ENCODE data around the gene ATG9B. TPM values are rescaled to one million over a fixed set of nuclear protein-coding genes. Genes with fewer than 3 reads are reported as not detected.
A peak's percentile ranks its signal among the peaks of the same experiment; 100 is the strongest.

ATG9B gene
- total RNA-seq, 1 donor from 2014 or later: not detected

GRCh38 chr7:150977382-150978125 is 46.7 kb downstream of the ATG9B start:
- Histone ChIP-seq H3K9ac (ENCODE audit: low read depth in 1 of 3, low read length in 3 of 3) (no peak overlapping the region), H3K4me1 (ENCODE audit: control insufficient read depth in 3 of 3, insufficient read depth in 3 of 3, low read length in 3 of 3) (peaks cover 13 to 30% (median 22%) of the 10 kb centered on the region in 3 donors), H3K9me3 (ENCODE audit: control insufficient read depth in 3 of 3, low read length in 3 of 3) (no peaks in the 10 kb centered on the region), H3K36me3 (ENCODE audit: control insufficient read depth in 3 of 3, insufficient read depth in 3 of 3, low read length in 3 of 3) (no peaks in the 10 kb centered on the region), H3K4me3 (ENCODE audit: low read length in 3 of 3) (no peak overlapping the region), H3K27me3 (ENCODE audit: control insufficient read depth in 3 of 3, insufficient read depth in 3 of 3, low read length in 3 of 3) (peaks cover 69 to 80% (median 70%) of the 10 kb centered on the region in 3 donors), H3K27ac (ENCODE audit: low read depth, low read length) (no peak overlapping the region)

GRCh38 chr7:150976529-150977381 is 47.5 kb downstream of the ATG9B start:
- H3K9me3 ChIP-seq (ENCODE audit: control insufficient read depth in 3 of 3, low read length in 3 of 3): no peaks in the 10 kb centered on the region
- H3K36me3 ChIP-seq (ENCODE audit: control insufficient read depth in 3 of 3, insufficient read depth in 3 of 3, low read length in 3 of 3): no peaks in the 10 kb centered on the region
- H3K4me1 ChIP-seq (ENCODE audit: control insufficient read depth in 3 of 3, insufficient read depth in 3 of 3, low read length in 3 of 3): peaks cover 14 to 38% (median 28%) of the 10 kb centered on the region in 3 donors
- H3K9ac ChIP-seq (ENCODE audit: low read depth in 1 of 3, low read length in 3 of 3): no peak overlapping the region
- peak overlapping the region in 1 of 3 donors; percentile 22 for H3K4me3 ChIP-seq (ENCODE audit: low read length in 3 of 3)
- H3K27me3 ChIP-seq (ENCODE audit: control insufficient read depth in 3 of 3, insufficient read depth in 3 of 3, low read length in 3 of 3): peaks cover 67 to 83% (median 70%) of the 10 kb centered on the region in 3 donors
- H3K27ac ChIP-seq (ENCODE audit: low read depth, low read length): no peak overlapping the region

DNA sequence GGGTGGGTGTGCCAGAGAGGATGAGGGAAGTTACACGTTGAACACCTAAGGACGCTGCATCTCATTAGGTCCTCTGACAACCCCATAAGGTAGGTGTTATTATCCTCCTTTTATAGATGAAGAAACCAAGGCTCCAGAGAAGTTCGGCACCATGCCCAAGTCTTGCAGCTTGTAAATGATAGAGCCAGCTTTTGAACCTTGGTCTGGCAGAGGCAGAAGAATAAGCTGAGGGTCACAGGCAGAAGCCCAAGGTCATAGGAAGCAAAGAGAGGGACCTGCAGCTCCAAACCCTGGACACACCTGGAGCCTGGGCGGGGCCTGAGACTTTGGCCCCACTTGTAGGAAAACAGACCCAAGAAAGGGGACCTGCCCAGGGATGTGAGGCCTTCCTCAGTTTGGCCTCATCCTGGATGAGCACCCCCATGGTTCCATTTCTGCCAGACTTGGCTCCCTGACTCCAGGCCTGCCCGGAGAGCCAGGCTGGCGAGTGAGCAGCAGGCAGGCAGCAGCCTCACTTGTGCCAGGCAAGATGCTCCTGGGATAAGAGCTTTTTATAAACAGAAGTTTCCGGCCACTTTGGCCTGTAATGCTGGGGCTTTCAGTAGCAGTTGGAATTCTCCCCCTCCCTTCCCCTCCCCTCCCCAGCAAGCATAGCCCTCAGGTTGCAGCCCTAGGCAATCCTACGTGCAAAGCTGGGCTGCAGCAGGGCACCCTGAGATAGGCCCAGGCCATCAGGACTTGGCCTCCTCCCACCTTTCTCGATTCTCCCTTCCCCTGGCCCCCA is 48.6 kb downstream of the ATG9B start:
- peaks cover 19 to 48% (median 35%) of the 10 kb centered on the region in 3 donors for H3K4me1 ChIP-seq (ENCODE audit: control insufficient read depth in 3 of 3, insufficient read depth in 3 of 3, low read length in 3 of 3)

DNA sequence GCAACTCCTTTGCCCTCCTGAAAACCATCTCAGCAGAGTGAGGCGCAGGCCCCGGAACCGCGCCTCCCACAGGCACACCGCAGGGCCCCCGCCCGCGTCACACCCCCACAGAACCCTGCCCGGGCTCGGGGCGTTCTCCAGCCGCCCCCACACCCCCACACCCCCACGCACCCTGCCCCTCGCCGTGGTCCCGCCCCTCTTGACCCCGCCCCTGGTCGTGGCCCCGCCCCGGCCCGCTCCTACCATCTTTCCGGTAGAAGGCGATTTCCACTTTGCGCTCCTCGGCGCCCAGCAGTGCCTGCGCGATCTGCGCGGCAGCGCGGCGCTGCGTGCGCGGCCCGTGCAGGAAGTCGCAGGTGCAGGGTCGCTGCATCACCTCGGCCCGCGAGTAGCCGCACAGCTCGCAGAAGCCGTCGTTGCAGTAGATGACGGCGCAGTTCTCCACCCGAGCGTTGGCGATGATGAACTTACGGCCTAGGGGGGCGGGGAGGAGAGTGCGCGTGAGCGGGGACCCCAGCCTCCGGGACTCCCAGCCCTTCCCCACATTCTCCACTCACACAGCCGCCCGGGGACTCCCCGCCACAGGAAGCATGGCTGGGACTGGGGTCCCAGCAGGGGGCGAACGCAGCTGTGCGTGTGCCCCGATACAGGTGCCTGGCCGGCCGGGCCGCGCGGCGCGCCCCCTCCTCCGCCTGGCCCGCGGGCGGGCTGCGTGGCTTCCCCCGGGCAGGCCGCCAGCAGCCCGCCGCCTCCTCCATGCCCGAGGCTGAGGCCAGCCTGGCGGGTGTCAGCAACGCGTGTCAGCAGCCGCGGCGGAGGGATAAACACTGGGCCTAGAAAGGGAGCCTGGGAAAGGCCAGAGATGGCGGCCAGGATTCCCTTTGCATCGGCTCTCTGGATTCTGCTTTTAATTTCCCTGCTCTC is 49.6 kb downstream of the ATG9B start:
- Histone ChIP-seq H3K9me3 (ENCODE audit: control insufficient read depth in 3 of 3, low read length in 3 of 3) (no peaks in the 10 kb centered on the region), H3K4me3 (ENCODE audit: low read length in 3 of 3) (peak overlapping the region in 2 of 3 donors; percentile 45 to 59), H3K9ac (ENCODE audit: low read depth in 1 of 3, low read length in 3 of 3) (no peak overlapping the region), H3K4me1 (ENCODE audit: control insufficient read depth in 3 of 3, insufficient read depth in 3 of 3, low read length in 3 of 3) (peaks cover 19 to 49% (median 36%) of the 10 kb centered on the region in 3 donors), H3K27me3 (ENCODE audit: control insufficient read depth in 3 of 3, insufficient read depth in 3 of 3, low read length in 3 of 3) (peaks cover 57 to 84% (median 72%) of the 10 kb centered on the region in 3 donors), H3K36me3 (ENCODE audit: control insufficient read depth in 3 of 3, insufficient read depth in 3 of 3, low read length in 3 of 3) (no peaks in the 10 kb centered on the region), H3K27ac (ENCODE audit: low read depth, low read length) (no peak overlapping the region)

More for the DNA sequence above, 48.6 kb downstream of the ATG9B start:
- Histone ChIP-seq H3K27me3 (ENCODE audit: control insufficient read depth in 3 of 3, insufficient read depth in 3 of 3, low read length in 3 of 3) (peaks cover 66 to 84% (median 71%) of the 10 kb centered on the region in 3 donors), H3K9ac (ENCODE audit: low read depth in 1 of 3, low read length in 3 of 3) (no peak overlapping the region), H3K27ac (ENCODE audit: low read depth, low read length) (no peak overlapping the region), H3K9me3 (ENCODE audit: control insufficient read depth in 3 of 3, low read length in 3 of 3) (no peaks in the 10 kb centered on the region), H3K36me3 (ENCODE audit: control insufficient read depth in 3 of 3, insufficient read depth in 3 of 3, low read length in 3 of 3) (no peaks in the 10 kb centered on the region), H3K4me3 (ENCODE audit: low read length in 3 of 3) (no peak overlapping the region)

- no peak overlapping the region for H3K27ac ChIP-seq (ENCODE audit: low read depth, low read length)
Observed at GRCh38 chr7:150973571-150974451, 50.5 kb downstream of the ATG9B start.

DNA sequence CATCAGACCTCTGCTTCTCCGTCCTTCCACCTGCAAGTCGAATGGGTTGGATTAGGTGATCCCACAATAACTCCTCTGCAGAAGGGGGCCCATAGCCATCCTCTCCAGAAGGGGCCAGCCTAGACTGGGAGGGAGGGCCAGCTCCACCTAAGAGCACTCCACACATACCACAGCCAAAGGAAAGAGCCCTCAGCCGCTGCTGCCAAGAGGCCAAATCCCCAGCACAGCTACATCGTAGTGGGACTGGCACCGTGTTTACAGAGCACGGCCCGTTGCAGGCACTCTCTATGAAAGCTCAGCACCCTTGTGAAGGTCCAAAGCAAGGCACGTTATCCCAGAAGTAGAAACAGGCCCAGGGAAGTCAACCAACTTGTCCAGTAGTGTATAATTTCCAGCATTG is 51.6 kb downstream of the ATG9B start:
- Histone ChIP-seq H3K9me3 (ENCODE audit: control insufficient read depth in 3 of 3, low read length in 3 of 3) (no peaks in the 10 kb centered on the region), H3K36me3 (ENCODE audit: control insufficient read depth in 3 of 3, insufficient read depth in 3 of 3, low read length in 3 of 3) (no peaks in the 10 kb centered on the region), H3K4me3 (ENCODE audit: low read length in 3 of 3) (no peak overlapping the region), H3K27ac (ENCODE audit: low read depth, low read length) (no peak overlapping the region), H3K27me3 (ENCODE audit: control insufficient read depth in 3 of 3, insufficient read depth in 3 of 3, low read length in 3 of 3) (peaks cover 56 to 84% (median 75%) of the 10 kb centered on the region in 3 donors), H3K4me1 (ENCODE audit: control insufficient read depth in 3 of 3, insufficient read depth in 3 of 3, low read length in 3 of 3) (peaks cover 29 to 63% (median 53%) of the 10 kb centered on the region in 3 donors), H3K9ac (ENCODE audit: low read depth in 1 of 3, low read length in 3 of 3) (no peak overlapping the region)

More at GRCh38 chr7:150973571-150974451, 50.5 kb downstream of the ATG9B start:
- no peak overlapping the region for H3K4me3 ChIP-seq (ENCODE audit: low read length in 3 of 3)
- peaks cover 26 to 58% (median 45%) of the 10 kb centered on the region in 3 donors for H3K4me1 ChIP-seq (ENCODE audit: control insufficient read depth in 3 of 3, insufficient read depth in 3 of 3, low read length in 3 of 3)
- H3K9me3 ChIP-seq (ENCODE audit: control insufficient read depth in 3 of 3, low read length in 3 of 3): no peaks in the 10 kb centered on the region
- H3K36me3 ChIP-seq (ENCODE audit: control insufficient read depth in 3 of 3, insufficient read depth in 3 of 3, low read length in 3 of 3): no peaks in the 10 kb centered on the region
- H3K27me3 ChIP-seq (ENCODE audit: control insufficient read depth in 3 of 3, insufficient read depth in 3 of 3, low read length in 3 of 3): peaks cover 57 to 88% (median 75%) of the 10 kb centered on the region in 3 donors
- no peak overlapping the region for H3K9ac ChIP-seq (ENCODE audit: low read depth in 1 of 3, low read length in 3 of 3)

- H3K27me3 ChIP-seq (ENCODE audit: control insufficient read depth in 3 of 3, insufficient read depth in 3 of 3, low read length in 3 of 3): peaks cover 51 to 79% (median 71%) of the 10 kb centered on the region in 3 donors
- peaks cover 33 to 65% (median 52%) of the 10 kb centered on the region in 3 donors for H3K4me1 ChIP-seq (ENCODE audit: control insufficient read depth in 3 of 3, insufficient read depth in 3 of 3, low read length in 3 of 3)
- no peaks in the 10 kb centered on the region for H3K9me3 ChIP-seq (ENCODE audit: control insufficient read depth in 3 of 3, low read length in 3 of 3)
- no peak overlapping the region for H3K27ac ChIP-seq (ENCODE audit: low read depth, low read length)
- no peak overlapping the region for H3K4me3 ChIP-seq (ENCODE audit: low read length in 3 of 3)
- no peaks in the 10 kb centered on the region for H3K36me3 ChIP-seq (ENCODE audit: control insufficient read depth in 3 of 3, insufficient read depth in 3 of 3, low read length in 3 of 3)
- H3K9ac ChIP-seq (ENCODE audit: low read depth in 1 of 3, low read length in 3 of 3): no peak overlapping the region
Observed at GRCh38 chr7:150972023-150972468, 52.2 kb downstream of the ATG9B start.

- no peak overlapping the region for H3K9ac ChIP-seq (ENCODE audit: low read depth in 1 of 3, low read length in 3 of 3)
- no peaks in the 10 kb centered on the region for H3K36me3 ChIP-seq (ENCODE audit: control insufficient read depth in 3 of 3, insufficient read depth in 3 of 3, low read length in 3 of 3)
- H3K27me3 ChIP-seq (ENCODE audit: control insufficient read depth in 3 of 3, insufficient read depth in 3 of 3, low read length in 3 of 3): peaks cover 46 to 73% (median 68%) of the 10 kb centered on the region in 3 donors
- H3K4me1 ChIP-seq (ENCODE audit: control insufficient read depth in 3 of 3, insufficient read depth in 3 of 3, low read length in 3 of 3): peaks cover 33 to 60% (median 47%) of the 10 kb centered on the region in 3 donors
- no peaks in the 10 kb centered on the region for H3K9me3 ChIP-seq (ENCODE audit: control insufficient read depth in 3 of 3, low read length in 3 of 3)
- H3K27ac ChIP-seq (ENCODE audit: low read depth, low read length): no peak overlapping the region
- no peak overlapping the region for H3K4me3 ChIP-seq (ENCODE audit: low read length in 3 of 3)
Observed at GRCh38 chr7:150971242-150972022, 52.9 kb downstream of the ATG9B start.
